ENCODE results near the gene PKD2L1. TPM values are rescaled to one million over a fixed set of nuclear protein-coding genes. Genes with fewer than 3 reads are reported as not detected.

Gene PKD2L1
- total and polyA plus RNA-seq, 2 of the 8 experiments (the other 6 are each of a cell fraction or from before 2014, with no cell fraction given): 0.20 to 0.33 TPM

DNA sequence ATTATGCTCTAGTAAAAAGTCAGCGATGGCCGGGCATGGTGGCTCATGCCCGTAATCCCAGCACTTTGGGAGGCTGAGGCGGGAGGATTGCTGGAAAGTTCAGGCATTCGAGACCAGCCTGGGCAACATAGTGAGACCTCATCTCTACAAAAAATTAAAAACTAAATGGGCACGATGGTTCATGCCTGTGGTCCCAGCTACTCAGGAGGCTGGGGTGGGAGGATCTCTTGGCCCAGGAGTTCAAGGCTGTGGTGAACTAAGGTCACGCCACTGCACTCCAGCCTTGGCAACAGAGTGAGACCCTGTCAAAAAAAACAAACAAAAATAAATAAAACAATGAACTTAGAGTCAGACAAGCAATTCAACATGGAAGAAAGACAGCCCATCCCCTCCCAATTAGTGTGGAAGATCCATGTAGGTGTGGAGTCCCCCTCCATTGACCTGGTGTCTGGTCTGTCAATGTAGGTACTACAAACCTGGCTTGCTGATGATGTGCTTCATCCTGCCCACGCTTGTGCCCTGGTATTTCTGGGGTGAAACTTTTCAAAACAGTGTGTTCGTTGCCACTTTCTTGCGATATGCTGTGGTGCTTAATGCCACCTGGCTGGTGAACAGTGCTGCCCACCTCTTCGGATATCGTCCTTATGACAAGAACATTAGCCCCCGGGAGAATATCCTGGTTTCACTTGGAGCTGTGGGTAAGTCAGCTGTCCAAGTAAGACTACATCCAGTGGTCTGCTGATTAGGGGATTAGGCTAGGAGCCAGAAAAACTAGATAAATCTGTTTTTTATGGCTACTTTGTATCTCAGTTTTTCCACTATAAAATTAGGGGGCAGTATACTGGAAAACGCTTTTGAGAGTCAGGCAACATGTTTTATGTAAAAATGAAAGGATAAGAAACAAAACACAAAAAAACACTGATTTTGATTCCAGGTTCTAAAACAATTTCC, 26.3 kb upstream of the PKD2L1 start:
- Histone ChIP-seq H4K91ac (replicated peaks; ENCODE audit: insufficient read length, low read length) (no peak overlapping the region), H2AK5ac (ENCODE audit: low read depth, low read length) (no peak overlapping the region), H2BK120ac (replicated peaks; ENCODE audit: low read depth, low read length) (no peak overlapping the region), H2BK15ac (ENCODE audit: low read length) (no peak overlapping the region), H3K27ac (ENCODE audit: low read depth, low read length) (no peak overlapping the region), H3K4me1 (replicated peaks in 1 of 4; ENCODE audit: control insufficient read depth in 3 of 4, insufficient read depth in 4 of 4, low read length in 3 of 4) (peaks cover 0 to 8% (median 4%) of the 10 kb centered on the region in 4 experiments; a peak in 2 of 7 replicates), H4K20me1 (replicated peaks in 1 of 2; ENCODE audit: control insufficient read depth in 1 of 2, insufficient read depth in 2 of 2, low read length in 2 of 2) (peaks cover 4 to 49% of the 10 kb centered on the region in 2 experiments), H3K56ac (replicated peaks; ENCODE audit: insufficient read length, low read depth, low read length) (no peak overlapping the region), H3K14ac (ENCODE audit: insufficient read length) (no peak overlapping the region), H4K8ac (ENCODE audit: extremely low read depth, insufficient read depth, low read length) (no peak overlapping the region), H3K36me3 (ENCODE audit: control insufficient read depth in 2 of 4, insufficient read depth in 4 of 4, low read length in 3 of 4) (peaks cover 63 to 99% (median 91%) of the 10 kb centered on the region in 4 experiments), H3K4me3 (ENCODE audit: extremely low read depth in 1 of 4, insufficient read depth in 2 of 4, low read depth in 3 of 4, low read length in 4 of 4) (no peak overlapping the region), H3K9me3 (ENCODE audit: insufficient read depth in 2 of 2, low read depth in 1 of 2, low read length in 1 of 2) (no peaks in the 10 kb centered on the region), H3K23me2 (ENCODE audit: low read depth, low read length) (no peaks in the 10 kb centered on the region), H3K79me2 (ENCODE audit: control insufficient read depth in 1 of 2, insufficient read depth in 2 of 2, low read length in 2 of 2) (peaks cover 0 to 51% of the 10 kb centered on the region in 2 experiments; a peak in 3 of 4 replicates), H4K5ac (ENCODE audit: insufficient read length, low read depth, low read length) (no peak overlapping the region), H3K27me3 (replicated peaks in 1 of 4; ENCODE audit: control insufficient read depth in 3 of 4, extremely low read depth in 1 of 4, insufficient read depth in 3 of 4, low read length in 3 of 4) (no peaks in the 10 kb centered on the region), H3K79me1 (ENCODE audit: low read depth, low read length) (peaks cover 7% of the 10 kb centered on the region; the same call in 1 of the 2 replicates), H3K23ac (ENCODE audit: insufficient read length) (no peak overlapping the region), H3K9ac (replicated peaks in 1 of 4; ENCODE audit: extremely low read depth in 1 of 4, low read depth in 3 of 4, low read length in 3 of 4) (no peak overlapping the region), H2BK12ac (ENCODE audit: low read depth, low read length) (no peak overlapping the region), H3K4me2 (ENCODE audit: insufficient read depth in 1 of 2, low read depth in 2 of 2, low read length in 2 of 2) (no peak overlapping the region; a peak in 1 of 4 replicates), H3K18ac (ENCODE audit: extremely low read depth, low read length) (no peak overlapping the region), H2BK20ac (ENCODE audit: low read length) (no peak overlapping the region), H2BK5ac (ENCODE audit: low read depth, low read length) (no peak overlapping the region), H3K4ac (replicated peaks; ENCODE audit: insufficient read length, low read depth, low read length) (no peak overlapping the region), H2AFZ (ENCODE audit: low read length) (no peak overlapping the region)
- POLR2A ChIA-PET (ENCODE audit: partially characterized antibody): interaction anchor here (0.8 to 4.1 kb wide), 7 partner anchors 7 to 17 kb away, joined by 4 to 24 read pairs (median 5); partner anchors contain the start of gene SCD
- CTCF ChIA-PET (ENCODE audit: partially characterized antibody): interaction anchor here (1.8 kb wide), 1 partner anchor 7 kb away, joined by 5 read pairs; no protein-coding TSS in a partner anchor
- WGBS, 2 experiments (ENCODE audit: extremely low coverage in 1 of 2, insufficient coverage in 1 of 2, insufficient read length in 1 of 2, insufficient replicate concordance in 2 of 2, low coverage in 1 of 2, low lambda C conversion rate in 2 of 2, missing lambda C conversion rate in 1 of 2): 91% methylated on average over 14 of the region's 14 CpGs; no CpG with 5 or more reads in 1 of the 2 experiments
- no peak for FAIRE-seq
- no peak for DNase-seq (ENCODE audit: low read depth in 1 of 2, low spot score in 2 of 2)
- TF ChIP-seq TAF7 (optimal IDR thresholded peaks at IDR 0.05; ENCODE audit: borderline replicate concordance, low read depth, low read length) (no peak), POLR2A (IDR thresholded peaks at IDR 0.05; ENCODE audit: control extremely low read depth in 1 of 2, low read depth in 2 of 2, low read length in 2 of 2) (no peak), FOSL1 (IDR thresholded peaks at IDR 0.05; ENCODE audit: insufficient read depth, low read depth, low read length) (no peak), SP2 (IDR thresholded peaks at IDR 0.05; ENCODE audit: low read length) (no peak), NANOG (IDR thresholded peaks at IDR 0.05; ENCODE audit: insufficient read depth, low read depth, low read length, poor library complexity, severe bottlenecking) (no peak)
- TF ChIP-seq, protein P1, sequence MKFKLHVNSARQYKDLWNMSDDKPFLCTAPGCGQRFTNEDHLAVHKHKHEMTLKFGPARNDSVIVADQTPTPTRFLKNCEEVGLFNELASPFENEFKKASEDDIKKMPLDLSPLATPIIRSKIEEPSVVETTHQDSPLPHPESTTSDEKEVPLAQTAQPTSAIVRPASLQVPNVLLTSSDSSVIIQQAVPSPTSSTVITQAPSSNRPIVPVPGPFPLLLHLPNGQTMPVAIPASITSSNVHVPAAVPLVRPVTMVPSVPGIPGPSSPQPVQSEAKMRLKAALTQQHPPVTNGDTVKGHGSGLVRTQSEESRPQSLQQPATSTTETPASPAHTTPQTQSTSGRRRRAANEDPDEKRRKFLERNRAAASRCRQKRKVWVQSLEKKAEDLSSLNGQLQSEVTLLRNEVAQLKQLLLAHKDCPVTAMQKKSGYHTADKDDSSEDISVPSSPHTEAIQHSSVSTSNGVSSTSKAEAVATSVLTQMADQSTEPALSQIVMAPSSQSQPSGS (IDR thresholded peaks at IDR 0.05; ENCODE audit: low read length): no peak

Data from H1 (cell line).